ENCODE measurements around the gene FURIN. TPM values are rescaled to one million over a fixed set of nuclear protein-coding genes. Genes with fewer than 3 reads are reported as not detected.

Gene FURIN
- total RNA-seq, 2 experiments from 2014 or later = 4.9 to 10.3 TPM

DNA sequence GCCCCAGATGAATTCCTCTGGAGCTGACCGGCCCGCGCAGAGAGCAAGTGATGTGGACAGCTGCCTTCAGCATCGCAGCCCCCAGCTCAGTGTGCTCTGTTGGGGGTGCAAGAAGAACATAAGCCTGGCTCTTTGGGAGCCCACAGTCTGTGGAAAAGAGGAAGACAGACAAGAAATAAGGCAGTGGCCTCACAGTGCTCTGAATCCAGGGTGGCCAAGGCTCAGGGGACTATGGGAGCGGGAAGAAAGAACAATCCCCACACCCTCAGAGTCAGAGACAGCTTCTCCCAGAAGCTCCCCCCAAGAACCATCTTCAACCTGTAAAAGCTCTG is 64.2 kb downstream of the FURIN start:
- Histone ChIP-seq H3K9me2 (ENCODE audit: insufficient read depth, low read length) (no peaks in the 10 kb centered on the region), H3K27ac (ENCODE audit: low read depth, low read length, poor library complexity, severe bottlenecking) (peak overlapping the region; percentile 81), H3K4me3 (ENCODE audit: low read depth, low read length, poor library complexity, severe bottlenecking) (peak overlapping the region; percentile 79), H2AFZ (ENCODE audit: low read length) (peak overlapping the region; percentile 82; the same call in 1 of the 2 replicates), H4K20me1 (ENCODE audit: insufficient read depth, low read length) (no peaks in the 10 kb centered on the region), H3K79me2 (ENCODE audit: insufficient read depth, low read depth, low read length) (peaks cover 17% of the 10 kb centered on the region; the same call in 1 of the 2 replicates), H3K9me3 (ENCODE audit: low read length) (no peaks in the 10 kb centered on the region), H3K4me2 (ENCODE audit: low read length) (peak overlapping the region; percentile 87), H3K36me3 (ENCODE audit: insufficient read depth, low read length) (no peaks in the 10 kb centered on the region), H3K4me1 (ENCODE audit: insufficient read depth, low read length, poor library complexity, severe bottlenecking) (peaks cover 61% of the 10 kb centered on the region)
- ChIA-PET CTCF (ENCODE audit: unreplicated experiment) (interaction anchor here (1.0 to 5.1 kb wide), 8 partner anchors 23 to 285 kb away, joined by 3 to 41 read pairs (median 4); partner anchors contain the start of genes MAN2A2 and RCCD1), POLR2A (interaction anchor here (0.5 to 7.2 kb wide), 11 partner anchors 10 to 540 kb away, joined by 3 to 58 read pairs (median 6); partner anchors contain the start of genes BLM and RCCD1)
- no peak for DNase-seq (ENCODE audit: low spot score)
- intact Hi-C loops (cut with micrococcal nuclease; ENCODE audit: unreplicated experiment) = loop anchor here (5.0 kb wide), 2 partner anchors 545 to 665 kb away; partner anchors contain the start of genes IQGAP1 and NGRN
- TF ChIP-seq, protein P1, sequence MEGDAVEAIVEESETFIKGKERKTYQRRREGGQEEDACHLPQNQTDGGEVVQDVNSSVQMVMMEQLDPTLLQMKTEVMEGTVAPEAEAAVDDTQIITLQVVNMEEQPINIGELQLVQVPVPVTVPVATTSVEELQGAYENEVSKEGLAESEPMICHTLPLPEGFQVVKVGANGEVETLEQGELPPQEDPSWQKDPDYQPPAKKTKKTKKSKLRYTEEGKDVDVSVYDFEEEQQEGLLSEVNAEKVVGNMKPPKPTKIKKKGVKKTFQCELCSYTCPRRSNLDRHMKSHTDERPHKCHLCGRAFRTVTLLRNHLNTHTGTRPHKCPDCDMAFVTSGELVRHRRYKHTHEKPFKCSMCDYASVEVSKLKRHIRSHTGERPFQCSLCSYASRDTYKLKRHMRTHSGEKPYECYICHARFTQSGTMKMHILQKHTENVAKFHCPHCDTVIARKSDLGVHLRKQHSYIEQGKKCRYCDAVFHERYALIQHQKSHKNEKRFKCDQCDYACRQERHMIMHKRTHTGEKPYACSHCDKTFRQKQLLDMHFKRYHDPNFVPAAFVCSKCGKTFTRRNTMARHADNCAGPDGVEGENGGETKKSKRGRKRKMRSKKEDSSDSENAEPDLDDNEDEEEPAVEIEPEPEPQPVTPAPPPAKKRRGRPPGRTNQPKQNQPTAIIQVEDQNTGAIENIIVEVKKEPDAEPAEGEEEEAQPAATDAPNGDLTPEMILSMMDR (conservative IDR thresholded peaks at IDR 0.05; ENCODE audit: low read length) = 0 out of 2 replicates have a peak, but pooled peaks have one; percentile 4
- no peak for TF ChIP-seq EZH2phosphoT487 (IDR thresholded peaks at IDR 0.05; ENCODE audit: borderline replicate concordance, low read depth, low read length)
- BruUV-seq (replicated peaks) = no TSS peak

Small RNA genes within 50 kb of the gene (small RNA-seq; reads per million reads assigned to genes)
- gene RN7SL363P = not detected

Other genes with a start within 250 kb of the FURIN start
- gene BLM, start 151.2 kb upstream of the FURIN start, total RNA-seq (2014; rRNA removed; shearing (Covaris generic)) = 47.1 and 52.8 TPM in 2 replicates
- gene BLM, start 151.2 kb upstream of the FURIN start, total RNA-seq (2022) = 51.8 and 55.4 TPM in 2 replicates
- 3.3 and 4.7 TPM in 2 replicates for gene FES, start 15.9 kb downstream of the FURIN start, total RNA-seq (2014; rRNA removed; shearing (Covaris generic))
- 3.0 and 3.2 TPM in 2 replicates for gene FES, start 15.9 kb downstream of the FURIN start, total RNA-seq (2022)
- gene MAN2A2, start 34.7 kb downstream of the FURIN start, total RNA-seq (2014; rRNA removed; shearing (Covaris generic)) = 6.6 and 12.2 TPM in 2 replicates
- gene MAN2A2, start 34.7 kb downstream of the FURIN start, total RNA-seq (2022) = 11.6 and 17.4 TPM in 2 replicates
- 31.8 and 35.8 TPM in 2 replicates for gene HDDC3, start 64.0 kb downstream of the FURIN start, total RNA-seq (2014; rRNA removed; shearing (Covaris generic))
- gene HDDC3, start 64.0 kb downstream of the FURIN start, total RNA-seq (2022) = 38.6 and 39.7 TPM in 2 replicates
- 38.3 and 46.1 TPM in 2 replicates for gene UNC45A, start 66.7 kb downstream of the FURIN start, total RNA-seq (2014; rRNA removed; shearing (Covaris generic))
- gene UNC45A, start 66.7 kb downstream of the FURIN start, total RNA-seq (2022) = 62.3 and 68.0 TPM in 2 replicates
- gene RCCD1, start 86.3 kb downstream of the FURIN start, total RNA-seq (2014; rRNA removed; shearing (Covaris generic)) = 74.8 and 77.7 TPM in 2 replicates
- gene RCCD1, start 86.3 kb downstream of the FURIN start, total RNA-seq (2022) = 84.5 and 96.9 TPM in 2 replicates
- gene PRC1, start 125.9 kb downstream of the FURIN start, total RNA-seq (2014; rRNA removed; shearing (Covaris generic)) = 224 and 402 TPM in 2 replicates
- 149 and 150 TPM in 2 replicates for gene PRC1, start 125.9 kb downstream of the FURIN start, total RNA-seq (2022)
- 3.9 and 4.7 TPM in 2 replicates for gene VPS33B, start 154.0 kb downstream of the FURIN start, total RNA-seq (2014; rRNA removed; shearing (Covaris generic))
- gene VPS33B, start 154.0 kb downstream of the FURIN start, total RNA-seq (2022) = 13.0 and 13.2 TPM in 2 replicates
- not detected in 2 replicates for gene SV2B, start 231.7 kb downstream of the FURIN start, total RNA-seq (2014; rRNA removed; shearing (Covaris generic))
- gene SV2B, start 231.7 kb downstream of the FURIN start, total RNA-seq (2022) = 0.13 and 0.15 TPM in 2 replicates